GM12878 (cell line): Measurements from ENCODE around the gene ZNF281. TPM values are rescaled to one million over a fixed set of nuclear protein-coding genes. Genes with fewer than 3 reads are reported as not detected.

Source experiments
- CBFB ChIP-seq: IDR thresholded peaks from 2 replicates; pipeline ENCODE4 v1.6.1; 2016; ENCODE audit warnings: antibody characterized with exemption, low read depth
- HDAC6 ChIP-seq: fragments of 200-600 bp; sonication (generic); IDR thresholded peaks from one replicate; pipeline ENCODE4 v1.8.0; 2017; ENCODE audit warnings: antibody characterized with exemption; ENCODE audit not compliant: unreplicated experiment
- IKZF2 ChIP-seq, 2 experiments: fragments of 450-650 bp; IDR thresholded peaks; 2 replicates each; pipeline ENCODE4 v1.6.1; 2017; ENCODE audit warnings: mild to moderate bottlenecking in 2 of 2, moderate library complexity in 2 of 2
- MTA2 ChIP-seq: fragments of 450-650 bp; IDR thresholded peaks from 2 replicates; pipeline ENCODE4 v1.6.1; 2016; ENCODE audit warnings: low read depth, mild to moderate bottlenecking, moderate library complexity
- NFYA ChIP-seq: IDR thresholded peaks from 2 replicates; pipeline ENCODE4 v1.6.1; 2011; ENCODE audit warnings: low read depth, mild to moderate bottlenecking, low read length, improper control_type of control experiment, borderline replicate concordance
- NFYB ChIP-seq: IDR thresholded peaks from 2 replicates; pipeline ENCODE4 v1.6.1; 2011; ENCODE audit warnings: low read depth, mild to moderate bottlenecking, low read length, improper control_type of control experiment, moderate library complexity; ENCODE audit not compliant: insufficient read depth
- NKRF ChIP-seq: fragments of 450-650 bp; conservative IDR thresholded peaks from 2 replicates; pipeline ENCODE4 v1.6.1; 2017; ENCODE audit warnings: mild to moderate bottlenecking, moderate library complexity
- PKNOX1 ChIP-seq: fragments of 450-650 bp; IDR thresholded peaks from 2 replicates; pipeline ENCODE4 v1.6.1; 2016; ENCODE audit warnings: mild to moderate bottlenecking
- PML ChIP-seq: IDR thresholded peaks from 2 replicates; pipeline ENCODE4 v1.6.1; 2012; ENCODE audit warnings: low read length, inconsistent platforms
- POU2F2 ChIP-seq: IDR thresholded peaks from 3 replicates; pipeline ENCODE4 v1.6.1; 2011; ENCODE audit warnings: low read depth, mild to moderate bottlenecking, low read length, borderline replicate concordance
- PRDM15 ChIP-seq: fragments of 450-650 bp; formaldehyde crosslinking; IDR thresholded peaks from 2 replicates; pipeline ENCODE4 v1.4.0; 2020; ENCODE audit warnings: mild to moderate bottlenecking, moderate library complexity
- RAD51 ChIP-seq: fragments of 450-650 bp; IDR thresholded peaks from 2 replicates; pipeline ENCODE4 v1.6.1; 2016; ENCODE audit warnings: moderate library complexity, mild to moderate bottlenecking, inconsistent platforms
- RELB ChIP-seq: fragments of 450-650 bp; IDR thresholded peaks from 2 replicates; pipeline ENCODE4 v1.6.1; 2017; ENCODE audit warnings: low read depth, mild to moderate bottlenecking, moderate library complexity
- SMARCA5 ChIP-seq: fragments of 450-650 bp; IDR thresholded peaks from 2 replicates; pipeline ENCODE4 v1.6.1; 2017; ENCODE audit warnings: mild to moderate bottlenecking
- SMC3 ChIP-seq: IDR thresholded peaks from 2 replicates; pipeline ENCODE4 v1.6.1; 2011; ENCODE audit warnings: low read length, improper control_type of control experiment, borderline replicate concordance
- ZBED1 ChIP-seq: IDR thresholded peaks from 2 replicates; pipeline ENCODE4 v1.6.1; 2016; ENCODE audit warnings: borderline replicate concordance
- polyA plus RNA-seq, 11 experiments: library from polyadenylated mRNA; depleted of rRNA in 4 of 11; unstranded in 6 of 11; stranded (reverse) in 5 of 11; fragments of >200 nt; fragmentation: Nextera tagmentation in 4 of 11; fragmentation: Illumina TruSeq in 1 of 11; extraction: Ambion mirVana in 4 of 11; extraction: Trizol in 1 of 11; gene quantifications; 1 replicate in 1 of 11; 2 replicates in 10 of 11; pipeline versions ENCODE4 v1.2.1 to v1.2.3, GENCODE V29; 2011 to 2016; ENCODE audit warnings: inconsistent platforms in 2 of 11, missing spikeins in 2 of 11, low read depth in 1 of 11
- total RNA-seq, 4 experiments: library from RNA; depleted of rRNA in 3 of 4; stranded (reverse); fragments of >200 nt in 3 of 4; fragmentation: Illumina TruSeq in 1 of 4; extraction: Trizol in 1 of 4; gene quantifications; 2 replicates each; pipeline versions ENCODE4 v1.2.1 to v1.2.3, GENCODE V29; 2013 to 2021
- TF ChIP-seq, protein P1 (sequence below): fragments of 450-650 bp; IDR thresholded peaks from 2 replicates; pipeline ENCODE4 v1.6.1; 2017; ENCODE audit warnings: antibody characterized with exemption, mild to moderate bottlenecking, moderate library complexity

Gene ZNF281
- total and polyA plus RNA-seq, 10 of the 15 experiments (the other 5 are each of a cell fraction or from before 2014, with no cell fraction given): 8.3 to 21.8 (median 15.4) TPM

- no peak for TF ChIP-seq PRDM15 (CRISPR knock-in tag)
- TF ChIP-seq NFYA: no peak
- no peak for TF ChIP-seq RAD51
- TF ChIP-seq NFYB: 0 out of 2 replicates have a peak, but pooled peaks have one; percentile 38
- peak; percentile 99 for TF ChIP-seq PKNOX1
- TF ChIP-seq IKZF2 (IDR thresholded peaks at IDR 0.05): peak in 1 of 2 experiments; percentile 33; a peak in 3 of 4 replicates
- no peak for TF ChIP-seq SMC3
- TF ChIP-seq PML: 0 out of 2 replicates have a peak, but pooled peaks have one; percentile 63
- 0 out of 2 replicates have a peak, but pooled peaks have one; percentile 42 for TF ChIP-seq SMARCA5
- TF ChIP-seq ZBED1: no peak
- TF ChIP-seq POU2F2: no peak
- TF ChIP-seq NKRF: peak; percentile 84
- 0 out of 2 replicates have a peak, but pooled peaks have one; percentile 19 for TF ChIP-seq CBFB
- TF ChIP-seq MTA2: 0 out of 2 replicates have a peak, but pooled peaks have one; percentile 19
- peak; percentile 44; the same call in 1 of the 2 replicates for TF ChIP-seq RELB
- TF ChIP-seq HDAC6: no peak
- TF ChIP-seq, protein P1, sequence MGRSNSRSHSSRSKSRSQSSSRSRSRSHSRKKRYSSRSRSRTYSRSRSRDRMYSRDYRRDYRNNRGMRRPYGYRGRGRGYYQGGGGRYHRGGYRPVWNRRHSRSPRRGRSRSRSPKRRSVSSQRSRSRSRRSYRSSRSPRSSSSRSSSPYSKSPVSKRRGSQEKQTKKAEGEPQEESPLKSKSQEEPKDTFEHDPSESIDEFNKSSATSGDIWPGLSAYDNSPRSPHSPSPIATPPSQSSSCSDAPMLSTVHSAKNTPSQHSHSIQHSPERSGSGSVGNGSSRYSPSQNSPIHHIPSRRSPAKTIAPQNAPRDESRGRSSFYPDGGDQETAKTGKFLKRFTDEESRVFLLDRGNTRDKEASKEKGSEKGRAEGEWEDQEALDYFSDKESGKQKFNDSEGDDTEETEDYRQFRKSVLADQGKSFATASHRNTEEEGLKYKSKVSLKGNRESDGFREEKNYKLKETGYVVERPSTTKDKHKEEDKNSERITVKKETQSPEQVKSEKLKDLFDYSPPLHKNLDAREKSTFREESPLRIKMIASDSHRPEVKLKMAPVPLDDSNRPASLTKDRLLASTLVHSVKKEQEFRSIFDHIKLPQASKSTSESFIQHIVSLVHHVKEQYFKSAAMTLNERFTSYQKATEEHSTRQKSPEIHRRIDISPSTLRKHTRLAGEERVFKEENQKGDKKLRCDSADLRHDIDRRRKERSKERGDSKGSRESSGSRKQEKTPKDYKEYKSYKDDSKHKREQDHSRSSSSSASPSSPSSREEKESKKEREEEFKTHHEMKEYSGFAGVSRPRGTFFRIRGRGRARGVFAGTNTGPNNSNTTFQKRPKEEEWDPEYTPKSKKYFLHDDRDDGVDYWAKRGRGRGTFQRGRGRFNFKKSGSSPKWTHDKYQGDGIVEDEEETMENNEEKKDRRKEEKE: no peak
Observed at GRCh38 chr1:200409761-200410565, at the start of gene ZNF281 (continued).
